Measurements from ENCODE around the gene HSPA8. TPM values are rescaled to one million over a fixed set of nuclear protein-coding genes. Genes with fewer than 3 reads are reported as not detected.

The HSPA8 gene
- total RNA-seq, 4 donors from 2014 or later: 767 to 1,626 (median 1,046) TPM

- WGBS, 2 donors: 43 to 50% methylated on average over 10 of the region's 10 CpGs
- H3K27ac ChIP-seq: no peak overlapping the region
- intact Hi-C loops (cut with DNase I): no loop called here
- no peaks in the 10 kb centered on the region for H3K4me1 ChIP-seq
- H3K4me3 ChIP-seq: no peak overlapping the region
- no peaks in the 10 kb centered on the region for H3K9me3 ChIP-seq
- no peaks in the 10 kb centered on the region for H3K36me3 ChIP-seq
- TF ChIP-seq POLR2A (IDR thresholded peaks at IDR 0.05) (no peak), CTCF (IDR thresholded peaks at IDR 0.05) (peak in 1 of 6 experiments; percentile 19)
- DNase-seq: no peak
- no peaks in the 10 kb centered on the region for H3K27me3 ChIP-seq
These were observed 28.0 kb downstream of the HSPA8 start for GRCh38 chr11:123033895-123034294.

- Histone ChIP-seq H3K27me3 (peaks cover 0 to 6% (median 0%) of the 10 kb centered on the region in 4 donors), H3K4me1 (no peaks in the 10 kb centered on the region), H3K4me3 (no peak overlapping the region), H3K36me3 (no peaks in the 10 kb centered on the region), H3K9me3 (no peaks in the 10 kb centered on the region), H3K27ac (no peak overlapping the region)
- DNase-seq: no peak
- 81 to 88% methylated on average over 3 to 4 of the region's 4 CpGs for WGBS, 2 donors
- intact Hi-C loops (cut with DNase I): no loop called here
- no peak for TF ChIP-seq POLR2A (IDR thresholded peaks at IDR 0.05)
- no peak for TF ChIP-seq CTCF (IDR thresholded peaks at IDR 0.05)
These were observed 31.4 kb downstream of the HSPA8 start for GRCh38 chr11:123030517-123030916.

- Histone ChIP-seq H3K27me3 (peaks cover 0 to 46% (median 2%) of the 10 kb centered on the region in 4 donors), H3K4me3 (no peak overlapping the region), H3K9me3 (no peaks in the 10 kb centered on the region), H3K36me3 (no peaks in the 10 kb centered on the region), H3K27ac (no peak overlapping the region), H3K4me1 (peaks cover 0 to 8% (median 5%) of the 10 kb centered on the region in 3 donors)
- intact Hi-C loops (cut with DNase I): loop anchor here (5.0 kb wide), 1 partner anchor 159 kb away; no protein-coding TSS in a partner anchor
- WGBS, 2 donors: 23 to 36% methylated on average over 2 of the region's 2 CpGs
- no peak for DNase-seq
- TF ChIP-seq CTCF (IDR thresholded peaks at IDR 0.05) (peak in 3 of 6 experiments; percentile 12 to 47 (median 25)), POLR2A (IDR thresholded peaks at IDR 0.05) (no peak)
These were observed 41.0 kb downstream of the HSPA8 start for GRCh38 chr11:123020968-123021367.

- Histone ChIP-seq H3K27ac (no peak overlapping the region), H3K4me1 (peaks cover 0 to 8% (median 5%) of the 10 kb centered on the region in 3 donors), H3K36me3 (no peaks in the 10 kb centered on the region), H3K4me3 (no peak overlapping the region), H3K27me3 (peaks cover 0 to 31% (median 0%) of the 10 kb centered on the region in 4 donors), H3K9me3 (no peaks in the 10 kb centered on the region)
- intact Hi-C loops (cut with DNase I): no loop called here
- TF ChIP-seq CTCF (IDR thresholded peaks at IDR 0.05) (no peak), POLR2A (IDR thresholded peaks at IDR 0.05) (no peak)
- DNase-seq: no peak
- 88 to 89% methylated on average over 6 of the region's 9 CpGs for WGBS, 2 donors
These were observed 43.2 kb downstream of the HSPA8 start for GRCh38 chr11:123018702-123019101.

- Histone ChIP-seq H3K4me3 (no peak overlapping the region), H3K27me3 (peaks cover 0 to 14% (median 2%) of the 10 kb centered on the region in 4 donors), H3K36me3 (no peaks in the 10 kb centered on the region), H3K9me3 (no peaks in the 10 kb centered on the region), H3K27ac (no peak overlapping the region), H3K4me1 (no peaks in the 10 kb centered on the region)
- WGBS, 2 donors: 61 to 65% methylated on average over 4 of the region's 4 CpGs
- TF ChIP-seq POLR2A (IDR thresholded peaks at IDR 0.05): no peak
- TF ChIP-seq CTCF (IDR thresholded peaks at IDR 0.05): no peak
- DNase-seq: no peak
- intact Hi-C loops (cut with DNase I): no loop called here
These were observed 50.4 kb downstream of the HSPA8 start for GRCh38 chr11:123011510-123011909.

Small RNA genes lying within 50 kb of the gene (small RNA-seq; reads per million reads assigned to genes)
- 0 reads per million in 4 donors for gene RPL31P47
- gene SNORD14C: 0 reads per million in 4 donors
- 0 reads per million in 4 donors for gene SNORD14D
- gene SNORD14E: 218 to 856 (median 689) reads per million in 4 donors

Other genes starting within 250 kb of the HSPA8 start
- gene CRTAM, start 223.6 kb downstream of the HSPA8 start, total RNA-seq: under 1 TPM in 1 of 4 donors, not detected in 3; 0.19 TPM
- 1 to 10 TPM in 2 of 4 donors, under 1 TPM in 2; 0.91 to 3.4 (median 1.2) TPM for gene JHY, start 179.4 kb downstream of the HSPA8 start, total RNA-seq
- gene BSX, start 80.3 kb downstream of the HSPA8 start, total RNA-seq: not detected
- 10 to 100 TPM in 2 of 4 donors, 1 to 10 TPM in 2; 4.8 to 47.9 (median 15.2) TPM for gene CLMP, start 133.1 kb upstream of the HSPA8 start, total RNA-seq